NB4 (cell line): ENCODE results near the gene PHACTR3.
"Not testable (repeated sequence)": the region's sequence is repeated elsewhere in the genome, so short reads cannot be mapped to it uniquely, and the experiment has no call there.

ENCODE experiments used
- DNase-seq: peaks from one replicate; pipeline ENCODE4 v3.0.0; 2010; ENCODE audit warnings: low read depth
- H3K4me3 ChIP-seq: one replicate; pipeline ENCODE4 v1.5.1; 2011; ENCODE audit warnings: mild to moderate bottlenecking, low read depth, low read length, moderate library complexity
- MAX ChIP-seq: IDR thresholded peaks from 2 replicates; pipeline ENCODE4 v1.6.1; 2011; ENCODE audit warnings: low read depth, low read length
- MYC ChIP-seq: IDR thresholded peaks from 2 replicates; pipeline ENCODE4 v1.6.1; 2011; ENCODE audit warnings: low read depth, low read length
- POLR2A ChIP-seq: IDR thresholded peaks from 2 replicates; pipeline ENCODE4 v1.6.1; 2011; ENCODE audit warnings: mild to moderate bottlenecking; ENCODE audit not compliant: insufficient read length; ENCODE audit errors: extremely low read depth
- TF ChIP-seq, protein P1 (sequence below): IDR thresholded peaks from one replicate; pipeline ENCODE4 v1.5.1; 2012; ENCODE audit warnings: low read depth, low read length

Gene PHACTR3

GRCh38 chr20:59603781-59604541, at the start of gene PHACTR3:
PHACTR3 (plus strand) TSS chr20:59604540; CDS start chr20:59605015, 475 bp downstream.
- DNase-seq: no peak
- TF ChIP-seq, protein P1, sequence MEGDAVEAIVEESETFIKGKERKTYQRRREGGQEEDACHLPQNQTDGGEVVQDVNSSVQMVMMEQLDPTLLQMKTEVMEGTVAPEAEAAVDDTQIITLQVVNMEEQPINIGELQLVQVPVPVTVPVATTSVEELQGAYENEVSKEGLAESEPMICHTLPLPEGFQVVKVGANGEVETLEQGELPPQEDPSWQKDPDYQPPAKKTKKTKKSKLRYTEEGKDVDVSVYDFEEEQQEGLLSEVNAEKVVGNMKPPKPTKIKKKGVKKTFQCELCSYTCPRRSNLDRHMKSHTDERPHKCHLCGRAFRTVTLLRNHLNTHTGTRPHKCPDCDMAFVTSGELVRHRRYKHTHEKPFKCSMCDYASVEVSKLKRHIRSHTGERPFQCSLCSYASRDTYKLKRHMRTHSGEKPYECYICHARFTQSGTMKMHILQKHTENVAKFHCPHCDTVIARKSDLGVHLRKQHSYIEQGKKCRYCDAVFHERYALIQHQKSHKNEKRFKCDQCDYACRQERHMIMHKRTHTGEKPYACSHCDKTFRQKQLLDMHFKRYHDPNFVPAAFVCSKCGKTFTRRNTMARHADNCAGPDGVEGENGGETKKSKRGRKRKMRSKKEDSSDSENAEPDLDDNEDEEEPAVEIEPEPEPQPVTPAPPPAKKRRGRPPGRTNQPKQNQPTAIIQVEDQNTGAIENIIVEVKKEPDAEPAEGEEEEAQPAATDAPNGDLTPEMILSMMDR: no peak
- TF ChIP-seq MYC (no peak), POLR2A (no peak), MAX (no peak)
- H3K4me3 ChIP-seq: no peak within 1 kb of the TSS

- not testable (repeated sequence) for DNase-seq, H3K4me3 ChIP-seq
Observed at GRCh38 chr20:59557733-59558529, 46.4 kb upstream of the PHACTR3 start.

GRCh38 chr20:59559024-59559817, 45.1 kb upstream of the PHACTR3 start:
- DNase-seq: no peak
- TF ChIP-seq, protein P1: no peak
- TF ChIP-seq MYC (no peak), MAX (no peak), POLR2A (no peak)
- H3K4me3 ChIP-seq: no peak overlapping the region

GRCh38 chr20:59559863-59560262, 44.5 kb upstream of the PHACTR3 start:
- DNase-seq: no peak
- TF ChIP-seq MAX: no peak
- TF ChIP-seq, protein P1: no peak
- TF ChIP-seq POLR2A: no peak
- TF ChIP-seq MYC: no peak

GRCh38 chr20:59560588-59561227, 43.6 kb upstream of the PHACTR3 start:
- H3K4me3 ChIP-seq: no peak overlapping the region
- peak; percentile 63 for DNase-seq
- TF ChIP-seq, protein P1: peak; percentile 91
- TF ChIP-seq MYC: no peak
- TF ChIP-seq MAX: 0 out of 2 replicates have a peak, but pooled peaks have one; percentile 17

More at GRCh38 chr20:59559863-59560262, 44.5 kb upstream of the PHACTR3 start:
- no peak overlapping the region for H3K4me3 ChIP-seq
